NCI-H2196 treated with DMSO at 0.1 percent for 48 hours (cell line): ENCODE results near the gene SLC2A11.
A peak's percentile ranks its signal among the peaks of the same experiment; 100 is the strongest.
"Not testable (repeated sequence)": the region's sequence is repeated elsewhere in the genome, so short reads cannot be mapped to it uniquely, and the experiment has no call there.

Experiments used
- DNase-seq: peaks from one replicate; lab custom pipeline; 2025; ENCODE audit not compliant: unreplicated experiment; lab: John Stamatoyannopoulos, UW

SLC2A11 gene

DNA sequence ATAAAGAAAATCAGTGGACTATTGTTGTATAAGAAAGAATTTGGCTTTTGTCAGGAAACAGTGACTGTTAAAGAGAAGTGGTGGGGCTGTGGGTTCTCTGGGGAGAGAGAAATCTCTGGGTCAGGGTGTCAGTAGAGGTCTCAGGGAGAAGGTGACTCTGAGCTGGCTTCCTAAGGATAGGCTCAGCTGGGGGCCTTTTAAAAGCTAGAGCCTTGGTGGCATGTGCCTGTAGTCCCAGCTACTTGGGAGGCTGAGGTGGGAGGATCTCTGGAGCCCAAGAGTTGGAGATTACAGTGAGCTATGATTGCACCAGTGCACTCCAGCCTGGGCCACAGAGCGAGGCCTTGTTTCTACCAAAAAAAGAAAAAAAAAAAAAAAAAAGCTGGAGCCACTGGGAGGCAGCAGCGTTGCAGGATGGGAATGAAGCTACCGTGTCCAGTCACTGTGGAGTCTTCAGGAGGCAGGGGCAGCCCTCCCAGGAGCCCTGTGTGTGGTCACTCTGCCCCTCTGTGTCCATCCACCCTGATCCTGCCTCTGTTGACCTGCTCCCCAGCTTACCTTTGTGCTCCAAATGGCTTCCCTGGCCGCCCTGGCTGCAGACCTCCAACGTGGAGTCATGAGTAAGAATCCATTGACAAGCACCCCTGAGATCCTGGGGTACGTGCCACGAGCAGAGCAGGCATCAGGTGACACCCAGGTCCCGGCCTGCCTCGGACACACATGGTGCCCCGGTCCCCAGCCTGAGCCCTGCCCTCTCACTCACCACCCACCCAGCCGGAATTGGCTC is 31.1 kb downstream of the SLC2A11 start:
- DNase-seq, result no peak

DNA sequence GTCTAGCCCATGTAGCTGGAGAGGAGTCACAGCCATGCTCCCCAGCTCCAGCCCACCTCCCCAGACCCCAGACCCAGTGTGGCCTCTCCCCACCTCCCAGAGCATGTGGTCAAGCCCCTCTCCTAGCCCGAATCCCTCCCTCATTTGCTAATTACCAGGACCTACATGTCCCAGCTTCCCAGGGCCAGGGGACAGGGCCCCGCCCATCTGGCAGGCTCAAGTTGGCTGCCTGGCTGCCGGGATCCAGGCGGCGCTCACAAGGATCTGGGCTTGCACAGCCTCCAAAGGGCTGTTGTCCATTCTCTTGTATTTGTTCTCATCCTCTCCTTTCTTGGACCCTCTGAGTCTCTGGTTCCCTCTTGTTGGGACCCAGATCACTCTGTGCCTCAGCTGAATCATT is 31.9 kb downstream of the SLC2A11 start:
- no peak for DNase-seq

DNA sequence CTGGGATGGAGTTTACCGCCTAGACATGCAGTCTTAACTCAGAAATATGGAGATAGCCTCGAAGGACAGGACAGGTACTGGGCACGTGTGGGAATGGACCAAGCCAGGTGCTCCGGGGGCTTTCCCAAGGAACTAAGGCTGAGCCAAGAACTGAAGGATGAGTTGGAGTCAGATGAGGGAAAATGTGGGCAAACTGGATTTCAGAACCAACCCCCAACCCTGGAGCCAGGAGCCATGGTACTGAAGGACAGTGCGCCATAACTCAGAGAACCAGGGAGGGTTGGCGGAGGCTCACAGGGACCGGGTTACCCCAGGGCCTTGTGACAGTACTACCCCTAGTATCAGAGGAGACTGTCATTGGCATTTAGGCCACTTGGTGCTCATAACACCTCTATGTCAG is 34.1 kb downstream of the SLC2A11 start:
- DNase-seq, result no peak

DNA sequence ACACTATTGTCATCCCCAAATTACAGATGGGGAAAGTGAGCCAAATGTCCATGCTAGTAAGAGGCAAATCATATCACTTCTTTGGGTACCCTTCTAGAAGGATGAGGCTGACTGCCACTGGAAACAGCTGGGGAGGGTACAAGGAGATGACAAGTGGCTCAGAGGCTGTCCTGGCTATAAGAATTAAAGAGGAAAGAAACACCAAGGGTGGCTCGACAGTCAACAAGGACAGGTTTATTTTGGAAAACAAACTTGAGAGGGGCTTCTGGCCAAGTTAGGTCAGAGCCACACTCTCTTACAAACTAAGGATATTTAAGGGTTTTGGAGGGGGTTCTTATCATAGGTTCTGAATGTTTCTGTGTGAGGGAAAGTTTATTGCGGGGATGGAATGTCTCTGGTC is 34.5 kb downstream of the SLC2A11 start:
- no peak for DNase-seq

DNA sequence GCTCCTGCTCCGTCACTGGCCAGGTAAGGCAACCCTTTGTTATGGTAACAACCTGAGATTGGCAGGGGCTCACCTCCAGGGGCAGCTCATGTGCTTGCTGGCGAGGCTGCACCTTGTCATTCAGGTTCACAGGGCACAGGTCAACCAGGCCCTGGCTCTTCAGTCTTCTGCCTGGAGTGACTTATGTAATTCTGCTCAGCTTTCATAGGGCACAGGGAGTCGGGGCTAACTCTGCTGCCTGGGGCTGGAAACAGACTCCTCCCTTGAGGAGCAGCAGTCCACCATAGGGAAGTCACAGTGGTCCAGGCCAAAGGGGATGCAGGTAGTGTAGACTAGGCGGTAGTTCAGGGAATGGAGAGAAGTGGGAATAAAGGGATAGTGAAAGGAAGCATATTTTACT is 35.0 kb downstream of the SLC2A11 start:
- DNase-seq, result no peak

DNA sequence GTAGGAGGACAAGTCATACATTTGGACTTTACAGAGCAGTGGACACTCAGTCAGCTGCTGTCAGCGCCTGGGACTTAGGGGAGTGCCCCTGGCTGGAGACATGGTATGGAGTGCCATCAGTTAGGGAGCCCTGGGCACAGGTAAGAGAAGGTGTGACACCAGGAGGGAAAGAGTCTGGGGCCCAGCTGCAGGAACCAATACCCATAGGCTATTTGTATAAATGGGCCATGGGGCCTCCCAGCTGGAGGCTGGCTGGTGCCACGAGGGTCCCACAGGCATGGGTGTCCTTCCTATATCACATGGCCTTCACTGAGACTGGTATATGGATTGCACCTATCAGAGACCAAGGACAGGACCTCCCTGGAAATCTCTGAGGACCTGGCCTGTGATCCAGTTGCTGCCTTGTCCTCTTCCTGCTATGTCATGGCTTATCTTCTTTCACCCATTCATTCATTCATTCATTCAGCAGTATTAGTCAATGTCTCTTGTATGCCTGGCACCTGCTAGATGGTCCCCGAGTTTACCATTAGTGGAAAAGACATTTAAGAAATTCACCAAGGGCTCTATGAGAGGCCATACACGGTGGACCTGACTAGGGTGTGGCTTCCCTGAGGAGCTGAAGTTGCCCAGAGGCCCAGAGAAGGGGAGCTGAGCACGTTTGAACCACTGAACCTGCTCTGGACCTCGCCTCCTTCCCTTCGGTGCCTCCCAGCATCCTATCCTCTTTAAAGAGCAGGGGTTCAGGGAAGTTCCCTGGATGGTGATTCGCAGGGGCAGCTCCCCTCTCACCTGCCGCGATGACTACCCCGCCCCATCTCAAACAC is 35.7 kb downstream of the SLC2A11 start:
- no peak for DNase-seq

DNA sequence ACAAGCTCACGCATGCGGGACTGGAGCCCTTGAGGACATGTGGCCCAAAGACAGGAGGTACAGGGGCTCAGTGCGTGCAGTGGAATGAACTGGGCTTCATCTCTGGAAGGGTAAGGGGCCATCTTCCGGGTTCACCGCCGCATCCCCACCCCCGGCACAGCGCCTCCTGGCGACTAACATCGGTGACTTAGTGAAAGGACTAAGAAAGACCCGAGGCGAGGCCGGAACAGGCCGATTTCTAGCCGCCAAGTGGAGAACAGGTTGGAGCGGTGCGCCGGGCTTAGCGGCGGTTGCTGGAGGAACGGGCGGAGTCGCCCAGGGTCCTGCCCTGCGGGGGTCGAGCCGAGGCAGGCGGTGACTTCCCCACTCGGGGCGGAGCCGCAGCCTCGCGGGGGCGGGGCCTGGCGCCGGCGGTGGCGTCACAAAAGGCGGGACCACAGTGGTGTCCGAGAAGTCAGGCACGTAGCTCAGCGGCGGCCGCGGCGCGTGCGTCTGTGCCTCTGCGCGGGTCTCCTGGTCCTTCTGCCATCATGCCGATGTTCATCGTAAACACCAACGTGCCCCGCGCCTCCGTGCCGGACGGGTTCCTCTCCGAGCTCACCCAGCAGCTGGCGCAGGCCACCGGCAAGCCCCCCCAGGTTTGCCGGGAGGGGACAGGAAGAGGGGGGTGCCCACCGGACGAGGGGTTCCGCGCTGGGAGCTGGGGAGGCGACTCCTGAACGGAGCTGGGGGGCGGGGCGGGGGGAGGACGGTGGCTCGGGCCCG is 36.5 kb downstream of the SLC2A11 start, which contains the start of gene MIF:
MIF (plus strand) TSS at position 439 of the 765 bp plus-strand sequence; CDS start at position 531, 92 bp downstream.
- peak; percentile 62 for DNase-seq

DNA sequence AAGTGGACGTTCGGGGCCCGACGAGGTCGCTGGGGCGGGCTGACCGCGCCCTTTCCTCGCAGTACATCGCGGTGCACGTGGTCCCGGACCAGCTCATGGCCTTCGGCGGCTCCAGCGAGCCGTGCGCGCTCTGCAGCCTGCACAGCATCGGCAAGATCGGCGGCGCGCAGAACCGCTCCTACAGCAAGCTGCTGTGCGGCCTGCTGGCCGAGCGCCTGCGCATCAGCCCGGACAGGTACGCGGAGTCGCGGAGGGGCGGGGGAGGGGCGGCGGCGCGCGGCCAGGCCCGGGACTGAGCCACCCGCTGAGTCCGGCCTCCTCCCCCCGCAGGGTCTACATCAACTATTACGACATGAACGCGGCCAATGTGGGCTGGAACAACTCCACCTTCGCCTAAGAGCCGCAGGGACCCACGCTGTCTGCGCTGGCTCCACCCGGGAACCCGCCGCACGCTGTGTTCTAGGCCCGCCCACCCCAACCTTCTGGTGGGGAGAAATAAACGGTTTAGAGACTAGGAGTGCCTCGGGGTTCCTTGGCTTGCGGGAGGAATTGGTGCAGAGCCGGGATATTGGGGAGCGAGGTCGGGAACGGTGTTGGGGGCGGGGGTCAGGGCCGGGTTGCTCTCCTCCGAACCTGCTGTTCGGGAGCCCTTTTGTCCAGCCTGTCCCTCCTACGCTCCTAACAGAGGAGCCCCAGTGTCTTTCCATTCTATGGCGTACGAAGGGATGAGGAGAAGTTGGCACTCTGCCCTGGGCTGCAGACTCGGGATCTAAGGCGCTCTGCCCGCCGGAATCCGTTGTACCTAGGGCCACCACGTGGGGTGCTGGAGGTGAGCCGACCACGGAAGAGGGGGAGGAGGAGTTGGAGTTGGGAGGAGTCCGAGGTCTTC is 37.3 kb downstream of the SLC2A11 start:
- DNase-seq, result peak; percentile 66

DNA sequence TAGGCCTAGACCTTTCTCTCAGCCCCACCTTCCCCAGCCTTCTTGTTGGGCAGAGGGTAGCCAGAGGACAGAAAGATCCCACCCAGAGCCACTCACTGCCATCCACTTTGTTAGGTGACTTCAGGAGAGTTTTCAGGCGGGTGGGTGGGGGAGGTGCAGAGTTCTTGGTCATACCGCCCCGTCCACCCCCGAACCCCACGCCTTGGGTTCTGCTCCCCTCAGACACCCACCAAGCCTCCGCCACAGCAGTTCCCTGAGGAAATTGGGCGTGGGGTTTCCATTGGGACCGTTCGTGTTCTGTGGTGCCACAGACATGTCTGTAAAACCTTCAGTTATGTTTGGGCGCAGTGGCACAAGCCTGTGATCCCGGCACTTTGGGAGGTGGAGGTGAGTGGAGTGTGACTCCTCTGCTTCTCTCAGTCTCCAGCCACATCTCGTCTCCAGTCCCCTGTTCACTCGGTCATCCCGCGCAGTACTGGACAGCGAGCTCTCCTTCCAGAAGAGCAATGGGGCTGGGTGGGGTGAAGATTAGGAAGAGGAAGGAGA is 38.0 kb downstream of the SLC2A11 start:
- DNase-seq, result no peak

DNA sequence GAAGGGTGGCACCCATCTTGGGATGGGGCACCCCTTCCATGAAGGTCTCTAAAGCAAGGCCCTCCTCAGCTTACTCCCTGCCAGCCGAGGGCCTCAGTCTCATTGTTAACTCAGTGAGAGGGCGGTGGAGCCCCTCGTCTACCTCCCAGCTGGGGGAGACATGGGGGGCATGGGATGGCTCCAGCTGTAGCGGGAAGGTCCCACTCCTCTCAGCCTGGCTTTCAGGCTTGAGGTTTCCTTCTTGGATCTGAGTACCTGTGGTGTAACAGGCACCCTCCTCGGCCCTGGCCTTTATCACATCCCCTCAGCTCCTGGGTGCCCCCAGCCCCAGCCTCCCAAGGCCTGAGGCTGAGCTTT is 38.5 kb downstream of the SLC2A11 start:
- DNase-seq, result no peak

DNA sequence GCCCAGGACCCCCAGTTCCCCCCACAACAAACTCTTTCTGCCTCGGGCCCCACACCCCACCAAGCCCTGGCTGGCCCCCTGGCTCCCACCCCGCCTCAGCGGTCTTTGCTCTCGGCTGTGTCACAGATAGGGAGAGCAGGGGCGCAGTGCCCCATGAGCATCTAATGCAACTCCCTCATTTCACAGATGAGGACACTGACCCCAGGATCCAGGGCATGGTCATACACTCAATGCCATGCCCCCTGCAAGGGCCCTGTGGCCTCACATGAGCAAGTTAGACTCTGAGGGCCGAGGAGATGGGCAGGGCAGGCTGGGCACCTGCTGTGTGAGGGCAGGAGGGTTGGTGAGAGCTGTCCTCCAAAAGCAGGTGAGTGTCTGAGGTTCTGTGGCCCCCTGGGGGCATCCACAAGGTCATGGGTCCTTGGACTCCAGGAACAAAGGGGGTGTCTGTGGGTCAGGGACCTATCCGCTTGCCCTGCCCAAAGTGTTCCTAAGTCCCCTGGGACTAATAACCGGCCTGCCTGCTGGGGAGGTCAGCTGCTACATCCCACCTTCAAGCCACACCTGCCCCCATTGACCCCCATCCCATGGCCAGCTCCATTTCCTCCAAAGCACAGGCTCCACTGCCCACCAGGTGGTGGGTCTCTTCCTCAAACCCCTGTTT is 39.0 kb downstream of the SLC2A11 start:
- no peak for DNase-seq

DNA sequence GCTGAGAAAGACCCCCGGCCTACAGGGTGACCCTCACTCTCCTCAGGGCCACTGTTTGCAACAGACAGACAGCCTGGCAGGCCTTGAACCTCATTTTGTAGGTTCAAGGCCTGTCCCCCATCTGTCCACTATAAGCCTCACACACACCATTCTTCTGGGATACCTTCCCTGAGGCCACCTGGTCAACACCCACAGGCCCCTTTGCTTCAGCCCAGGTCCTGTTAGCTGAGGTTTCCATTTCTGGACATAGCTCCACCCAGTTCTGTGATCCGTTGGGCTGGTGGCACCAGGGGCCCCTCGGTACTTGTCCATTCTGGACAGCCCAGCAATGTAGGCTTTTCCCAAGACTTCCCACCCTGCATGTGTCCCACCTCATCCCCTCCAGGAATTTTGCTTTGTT is 39.6 kb downstream of the SLC2A11 start:
- DNase-seq, result no peak

DNA sequence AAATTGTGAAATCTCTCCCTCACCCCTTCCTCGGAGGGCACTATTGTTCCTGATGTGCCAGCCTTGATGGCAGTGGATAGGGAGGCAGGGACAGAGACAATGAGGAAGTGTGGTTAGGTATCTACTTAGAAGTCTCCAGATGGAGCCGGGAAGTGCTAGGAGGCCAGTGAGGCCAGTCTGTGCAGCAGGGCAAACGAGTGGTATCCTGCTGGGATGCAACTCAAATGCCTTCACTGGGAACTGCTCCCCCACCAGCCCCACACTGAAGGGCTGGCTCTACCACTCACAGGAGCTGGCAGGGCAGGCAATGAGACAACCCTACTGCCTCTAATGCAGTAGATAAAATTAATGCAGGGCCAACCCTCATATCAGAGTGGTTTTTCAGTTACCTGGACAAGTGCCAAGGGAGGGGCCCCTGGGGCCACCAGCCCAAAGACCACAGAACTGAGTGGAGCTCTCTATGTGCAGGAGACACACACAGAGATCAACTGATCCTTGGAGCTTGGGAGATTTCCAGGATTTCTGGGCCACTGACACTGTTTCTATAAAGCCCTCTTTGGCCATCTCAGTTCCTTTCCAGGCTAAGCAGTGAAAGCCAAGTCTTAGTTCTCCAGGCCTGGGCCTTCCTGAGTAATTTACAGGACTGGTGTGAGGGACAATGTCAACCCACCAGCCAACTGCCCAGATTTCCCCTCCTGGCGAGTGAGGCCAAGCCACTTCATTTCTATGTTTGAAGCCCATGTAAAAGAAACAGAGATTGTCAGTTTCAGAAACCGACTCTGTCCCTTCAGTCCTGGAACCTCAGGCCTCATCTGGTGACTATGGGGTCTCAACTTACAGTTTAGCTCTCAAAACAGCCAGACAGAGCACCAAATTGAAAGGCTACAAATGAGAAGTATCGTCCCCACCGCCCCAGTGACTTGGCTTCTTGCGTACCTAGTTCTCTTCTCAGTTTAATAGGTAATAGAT is 40.6 kb downstream of the SLC2A11 start:
- DNase-seq, result no peak

DNA sequence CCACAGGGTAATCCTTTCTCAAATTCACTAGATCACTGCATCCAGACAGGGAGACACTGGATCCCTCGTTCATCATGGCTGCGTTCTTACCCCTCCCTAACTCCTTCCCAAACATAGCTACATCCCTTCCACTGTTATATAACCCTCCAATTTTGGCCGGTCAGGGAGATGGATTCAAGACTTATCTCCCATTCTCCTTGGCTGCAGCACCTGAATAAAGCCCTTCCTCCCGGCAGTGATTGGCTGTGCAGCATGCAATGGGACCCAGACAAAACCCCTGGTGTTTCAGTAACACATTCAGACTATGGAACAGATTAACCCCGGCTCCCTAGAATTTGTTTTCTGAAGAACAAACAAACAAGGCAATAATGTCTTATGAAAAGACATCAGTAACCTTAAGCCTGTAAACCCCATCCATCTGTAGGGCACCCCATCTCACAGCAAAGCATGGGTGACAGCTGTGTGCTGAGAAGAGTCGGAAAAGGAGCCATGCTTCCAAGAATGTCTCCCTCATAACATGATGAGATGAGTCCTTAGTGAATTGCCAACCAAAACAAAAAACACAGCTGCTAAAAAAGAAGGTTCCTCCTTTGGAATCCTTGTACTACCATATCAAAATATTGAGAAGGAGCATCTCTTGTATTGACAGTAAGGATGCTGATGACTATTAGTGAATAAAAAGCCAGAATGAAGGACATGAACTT is 41.5 kb downstream of the SLC2A11 start:
- no peak for DNase-seq

DNA sequence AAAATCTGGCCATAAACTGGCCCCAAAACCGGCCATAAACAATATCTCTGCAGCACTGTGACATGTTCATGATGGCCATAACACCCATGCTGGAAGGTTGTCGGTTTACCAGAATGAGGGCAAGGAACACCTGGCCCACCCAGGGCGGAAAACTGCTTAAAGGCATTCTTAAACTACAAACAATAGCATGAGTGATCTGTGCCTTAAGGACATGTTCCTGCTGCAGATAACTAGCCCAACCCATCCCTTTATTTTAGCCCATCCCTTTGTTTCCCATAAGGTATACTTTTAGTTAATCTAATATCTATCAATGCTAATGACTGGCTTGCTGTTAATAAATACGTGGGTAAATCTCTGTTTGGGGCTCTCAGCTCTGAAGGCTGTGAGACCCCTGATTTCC is 42.6 kb downstream of the SLC2A11 start:
- DNase-seq, result not testable (repeated sequence)

DNA sequence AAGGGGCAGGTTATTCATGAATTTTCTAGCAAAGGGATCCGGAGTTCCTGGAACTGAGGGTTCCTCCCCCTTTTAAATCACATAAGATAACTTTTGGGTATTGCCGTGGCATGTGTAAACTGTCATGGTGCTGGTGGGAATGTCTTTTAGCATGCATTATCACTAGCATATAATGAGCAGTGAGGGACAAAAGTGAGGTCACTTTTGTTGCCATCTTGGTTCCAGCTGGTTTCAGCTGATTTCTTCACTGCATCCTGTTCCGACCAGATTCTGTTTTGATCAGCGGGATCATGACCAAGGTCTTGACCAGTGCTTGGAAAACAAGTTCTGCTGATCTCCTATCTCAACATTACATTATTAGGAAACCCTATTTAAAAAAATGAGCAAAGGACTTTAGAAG is 43.9 kb downstream of the SLC2A11 start:
- DNase-seq, result no peak

DNA sequence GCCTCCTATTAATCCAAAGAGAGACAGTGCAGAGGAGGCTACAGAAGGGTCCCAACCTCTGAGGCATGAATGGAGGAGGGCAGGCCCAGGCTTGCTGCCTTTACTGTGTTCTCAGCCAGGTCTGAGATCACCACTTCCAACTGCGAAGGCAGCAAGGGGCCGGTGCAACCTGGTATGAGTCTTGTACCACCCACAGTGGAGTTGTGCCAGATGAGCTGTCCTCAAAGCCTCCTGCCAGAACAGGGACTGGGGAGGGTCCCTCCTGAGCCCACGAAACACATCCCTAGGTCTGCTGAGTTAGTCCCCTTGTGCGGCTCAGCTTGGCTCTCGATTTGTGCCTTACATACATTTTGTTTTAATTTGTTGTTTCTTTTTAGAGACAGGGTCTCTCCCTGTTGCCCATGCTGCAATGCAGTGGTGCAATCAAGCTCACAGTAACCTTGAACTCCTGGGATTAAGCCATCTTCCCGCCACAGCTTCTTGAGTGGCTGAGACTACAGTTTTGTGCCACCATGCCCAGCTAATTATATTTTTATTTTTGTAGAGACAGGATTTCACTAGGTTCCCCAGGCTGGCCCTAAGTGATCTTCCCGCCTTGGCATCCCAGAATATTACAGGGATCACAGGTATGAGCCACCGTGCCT is 45.8 kb downstream of the SLC2A11 start:
- no peak for DNase-seq
